Activated gamma-delta T cell (primary cell): ENCODE measurements around the gene SRP68.
"Not testable (repeated sequence)": the region's sequence is repeated elsewhere in the genome, so short reads cannot be mapped to it uniquely, and the experiment has no call there.

Experiments
- DNase-seq: peaks from one replicate; lab custom pipeline; 2025; lab: John Stamatoyannopoulos, UW

Gene SRP68

GRCh38 chr17:76046064-76046463 lies 26.3 kb downstream of the SRP68 start:
- DNase-seq: no peak

DNA sequence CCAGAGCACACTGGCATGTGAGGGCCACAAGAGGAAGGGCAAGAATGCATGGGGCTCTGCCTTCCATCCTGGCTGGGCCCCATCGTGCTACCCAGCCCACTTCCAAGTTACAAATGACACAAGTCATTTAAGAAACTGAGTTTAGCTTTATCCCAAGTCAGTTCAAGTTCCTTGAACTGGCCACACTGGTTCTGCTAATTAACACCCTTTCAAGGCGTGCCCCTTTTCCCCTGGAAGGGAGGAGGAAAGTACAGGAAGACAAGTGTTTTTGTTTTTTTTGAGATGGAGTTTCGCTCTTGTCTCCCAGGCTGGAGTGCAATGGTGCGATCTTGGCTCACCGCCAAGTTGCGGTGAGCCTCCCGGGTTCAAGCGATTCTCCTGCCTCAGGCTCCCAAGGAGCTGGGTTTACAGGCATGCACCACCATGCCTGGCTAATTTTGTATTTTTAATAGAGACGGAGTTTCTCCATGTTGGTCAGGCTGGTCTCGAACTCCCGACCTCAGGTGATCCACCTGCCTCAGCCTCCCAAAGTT lies 27.8 kb downstream of the SRP68 start:
- DNase-seq: not testable (repeated sequence)

GRCh38 chr17:76042868-76043267 lies 29.4 kb downstream of the SRP68 start:
- DNase-seq: not testable (repeated sequence)

DNA sequence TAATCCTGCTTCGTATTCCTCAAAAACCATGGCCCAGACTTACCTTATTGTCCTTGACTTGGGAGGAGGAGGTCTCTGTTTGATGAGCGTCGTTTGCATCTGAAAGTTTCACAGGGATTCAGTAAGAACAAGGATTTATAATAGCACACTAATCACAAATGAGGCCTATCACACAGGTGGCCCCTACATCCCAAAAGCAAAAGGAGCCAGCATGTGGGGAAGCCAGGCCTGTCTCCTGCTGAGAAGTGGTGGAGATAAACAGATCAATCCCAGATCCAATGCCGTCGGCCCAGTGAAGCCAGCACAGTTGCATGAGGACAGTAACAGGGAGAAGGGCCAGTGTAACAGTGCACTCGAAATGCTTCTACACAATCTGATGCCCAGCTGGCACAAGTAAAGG lies 31.9 kb downstream of the SRP68 start:
- DNase-seq: no peak

DNA sequence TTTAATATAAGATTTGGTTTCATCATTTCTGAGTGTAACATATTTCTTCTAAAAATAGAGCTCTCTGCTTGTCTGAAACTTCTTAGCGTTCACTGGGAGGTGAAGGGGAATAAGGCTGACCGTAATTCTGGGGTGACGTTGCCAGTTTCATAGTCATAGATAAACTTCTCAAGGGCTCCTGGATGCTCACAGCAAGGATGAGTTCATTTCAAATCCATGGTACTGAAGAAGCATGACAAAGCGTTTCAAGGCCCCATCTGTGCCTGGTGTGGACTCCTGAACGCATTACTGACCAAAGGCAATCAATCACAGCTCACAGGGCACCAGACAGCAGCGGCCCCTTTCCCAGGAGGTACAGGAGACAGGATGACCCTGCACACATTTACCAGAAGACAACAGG lies 33.2 kb downstream of the SRP68 start:
- no peak for DNase-seq

DNA sequence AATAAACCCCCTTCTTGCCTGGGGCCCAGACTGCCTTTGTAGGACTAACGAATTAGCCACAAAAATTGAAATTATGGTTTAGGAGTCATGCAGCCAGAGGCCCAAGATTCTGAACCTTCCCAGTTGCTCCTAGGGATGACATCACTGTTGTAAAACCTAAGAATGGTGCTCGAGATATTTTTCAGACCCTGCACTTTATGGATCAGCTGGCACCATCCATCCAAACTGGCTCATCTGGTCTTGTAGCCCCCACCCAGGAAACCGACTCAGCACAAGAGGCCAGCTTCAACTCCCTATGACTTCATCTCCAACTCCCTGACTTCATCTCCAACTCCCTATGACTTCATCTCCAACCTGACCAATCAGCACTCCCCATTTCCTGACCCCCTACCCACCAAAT lies 34.3 kb downstream of the SRP68 start:
- DNase-seq: no peak

- no peak for DNase-seq
These were observed 35.6 kb downstream of the SRP68 start for GRCh38 chr17:76036497-76037261.

- DNase-seq: no peak
These were observed 37.6 kb downstream of the SRP68 start for GRCh38 chr17:76034428-76035350.

GRCh38 chr17:76033139-76033538 lies 39.2 kb downstream of the SRP68 start:
- no peak for DNase-seq

DNA sequence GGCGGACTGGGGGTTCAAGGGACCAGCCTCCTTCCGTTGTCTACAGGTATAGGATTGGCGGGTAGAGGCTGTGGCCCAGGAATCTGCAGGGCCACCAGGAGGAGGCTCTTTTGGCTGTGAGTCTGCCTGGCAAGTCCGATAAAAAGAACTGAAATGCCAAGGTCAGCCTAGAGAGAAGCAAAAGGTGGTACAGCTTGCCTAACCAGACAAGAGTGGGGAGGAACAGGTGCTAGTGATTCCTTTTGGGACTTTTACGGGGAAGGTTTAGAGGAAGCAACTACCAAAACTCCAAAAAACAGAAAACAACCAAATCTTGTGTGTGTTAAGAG lies 39.6 kb downstream of the SRP68 start:
- no peak for DNase-seq

GRCh38 chr17:76032073-76032779 lies 40.1 kb downstream of the SRP68 start:
- DNase-seq: no peak

GRCh38 chr17:76027159-76027839 lies 45.0 kb downstream of the SRP68 start, which contains the start of gene EVPL:
Gene EVPL, minus strand, starts transcription at chr17:76027306. Its CDS starts 108 bp downstream, at chr17:76027198.
- no peak for DNase-seq

GRCh38 chr17:76026714-76027158 lies 45.6 kb downstream of the SRP68 start:
- DNase-seq: no peak

DNA sequence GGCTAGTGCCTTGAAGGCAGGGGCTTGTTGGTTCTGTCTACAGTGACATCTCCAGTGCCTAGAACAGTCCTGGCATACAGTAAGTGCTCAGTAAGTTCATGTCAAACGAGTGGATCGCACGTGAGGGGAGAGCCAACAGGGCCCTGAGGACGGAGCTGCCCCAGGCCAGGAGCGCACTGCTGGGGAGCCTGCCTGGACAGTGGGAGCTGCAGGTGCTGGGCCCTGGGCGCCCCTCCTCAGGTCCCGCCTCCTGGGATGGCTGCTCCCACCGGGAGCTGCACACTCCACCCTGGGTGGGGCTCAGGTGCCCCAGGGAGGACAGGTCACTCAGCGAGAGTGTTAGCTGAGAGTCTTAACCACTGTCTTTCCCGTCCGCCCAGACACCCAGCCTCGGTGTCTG lies 47.0 kb downstream of the SRP68 start:
- no peak for DNase-seq

GRCh38 chr17:76024353-76024752 lies 48.0 kb downstream of the SRP68 start:
- DNase-seq: no peak

DNA sequence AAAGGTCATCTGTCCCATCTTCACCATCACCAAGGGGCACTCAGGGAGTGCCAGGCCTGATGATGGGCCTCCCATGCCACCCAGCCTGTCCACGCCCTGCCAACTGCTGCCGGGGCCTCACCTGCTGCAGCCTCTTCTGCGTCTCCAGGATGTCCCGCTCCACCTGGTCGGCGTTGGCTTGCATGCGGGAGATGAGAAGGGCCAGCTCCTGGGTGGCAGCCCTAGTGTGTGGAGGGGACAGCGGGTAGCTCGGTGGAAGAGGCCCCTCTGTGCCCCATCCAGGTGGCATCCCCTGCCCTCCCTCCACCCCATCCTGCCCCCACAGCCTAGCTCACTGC lies 48.4 kb downstream of the SRP68 start:
- no peak for DNase-seq

DNA sequence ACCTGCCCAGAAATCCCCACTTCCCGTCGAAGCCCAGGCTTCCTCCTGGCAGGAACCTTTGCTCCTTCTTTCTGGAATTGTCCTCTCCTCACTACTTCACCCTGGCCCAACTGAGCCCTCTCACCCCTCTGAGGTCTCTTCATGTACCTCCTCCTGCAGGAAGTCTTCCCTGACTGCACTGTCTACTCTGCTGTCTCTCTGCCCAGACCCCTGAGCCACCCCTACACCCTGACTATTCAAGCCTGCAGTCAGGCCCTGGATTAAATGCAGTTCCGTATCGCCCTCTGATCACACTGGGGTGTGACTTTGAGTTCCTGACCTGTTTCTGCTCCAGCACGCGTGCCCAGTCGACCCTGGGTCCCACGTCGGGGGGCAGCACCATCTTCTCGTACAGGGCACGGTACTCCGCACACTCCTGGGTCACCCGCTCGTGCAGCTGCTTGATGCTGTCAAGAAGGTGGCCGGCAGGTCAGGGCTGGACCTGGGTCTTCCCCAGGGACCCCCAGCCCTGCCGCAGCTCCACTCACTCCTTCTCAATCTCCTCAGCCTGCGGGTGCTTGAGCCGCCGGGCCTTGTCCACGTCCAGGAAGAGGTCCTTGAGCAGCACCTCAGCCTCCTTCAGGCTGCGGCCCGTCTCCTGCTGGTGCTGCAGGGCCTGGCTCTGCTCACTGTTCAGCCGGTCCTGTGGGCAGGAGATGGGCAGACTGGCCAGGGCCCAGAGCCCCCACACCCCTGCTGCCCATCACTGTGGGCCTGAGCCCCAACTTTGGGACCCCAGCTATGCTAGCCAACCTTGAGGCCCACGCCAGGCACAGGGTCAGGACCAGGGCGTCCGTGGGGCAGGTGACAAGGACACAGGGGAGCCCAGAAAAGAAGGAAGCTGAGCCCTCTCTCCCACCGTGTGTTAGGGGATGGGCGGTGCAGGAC lies 49.1 kb downstream of the SRP68 start:
- DNase-seq: no peak

DNA sequence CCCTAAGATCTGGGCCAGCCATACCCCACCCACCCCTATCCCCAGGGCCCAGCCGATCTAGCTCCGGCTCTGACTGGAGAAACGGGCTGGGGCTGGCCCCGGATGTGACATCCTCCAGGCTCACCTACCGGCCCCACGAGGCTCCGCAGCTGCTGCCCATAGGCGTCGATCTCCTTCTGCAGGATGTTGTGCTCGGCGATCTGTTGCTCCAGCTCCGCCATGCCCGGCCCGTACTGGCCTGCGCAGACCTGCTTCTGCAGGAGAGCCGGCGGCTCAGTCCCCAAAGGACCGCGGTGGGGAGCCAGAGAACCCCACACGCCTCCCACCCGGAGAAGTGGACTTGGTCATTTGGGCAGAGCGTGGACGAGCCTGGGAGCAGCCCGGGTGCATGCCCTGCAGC lies 50.0 kb downstream of the SRP68 start:
- no peak for DNase-seq

GRCh38 chr17:76019833-76020467 lies 52.4 kb downstream of the SRP68 start:
- no peak for DNase-seq

GRCh38 chr17:76018801-76019200 lies 53.5 kb downstream of the SRP68 start:
- no peak for DNase-seq
